Measurements from ENCODE around the gene WIPF1. TPM values are rescaled to one million over a fixed set of nuclear protein-coding genes. Genes with fewer than 3 reads are reported as not detected.
"Not testable (repeated sequence)": the region's sequence is repeated elsewhere in the genome, so short reads cannot be mapped to it uniquely, and the experiment has no call there.

WIPF1 gene
- polyA plus RNA-seq, 1 donor from 2014 or later: 0.25 TPM

GRCh38 chr2:174552880-174553279 is 44.7 kb downstream of the WIPF1 start:
- no peak overlapping the region for H3K9ac ChIP-seq (ENCODE audit: low read length)
- H3K27ac ChIP-seq (ENCODE audit: low read length): no peak overlapping the region
- H3F3A ChIP-seq (ENCODE audit: insufficient read depth, low read length, poor library complexity, severe bottlenecking): no peaks in the 10 kb centered on the region
- no peaks in the 10 kb centered on the region for H3K36me3 ChIP-seq (ENCODE audit: insufficient read depth, low read length)
- H3K4me2 ChIP-seq (ENCODE audit: low read length): no peak overlapping the region
- no peaks in the 10 kb centered on the region for H4K20me1 ChIP-seq (ENCODE audit: insufficient read depth)
- no peaks in the 10 kb centered on the region for H3K9me3 ChIP-seq (ENCODE audit: low read length)
- no peak overlapping the region for H2AFZ ChIP-seq (ENCODE audit: low read depth, low read length)
- no peaks in the 10 kb centered on the region for H3K79me2 ChIP-seq (replicated peaks; ENCODE audit: insufficient read depth, low read length)
- no peaks in the 10 kb centered on the region for H3K27me3 ChIP-seq (ENCODE audit: insufficient read depth, low read depth, low read length)
- TF ChIP-seq REST (IDR thresholded peaks at IDR 0.05; ENCODE audit: borderline replicate concordance): no peak
- no peak for TF ChIP-seq TAF1 (IDR thresholded peaks at IDR 0.05; ENCODE audit: low read depth)
- TF ChIP-seq, protein P1, sequence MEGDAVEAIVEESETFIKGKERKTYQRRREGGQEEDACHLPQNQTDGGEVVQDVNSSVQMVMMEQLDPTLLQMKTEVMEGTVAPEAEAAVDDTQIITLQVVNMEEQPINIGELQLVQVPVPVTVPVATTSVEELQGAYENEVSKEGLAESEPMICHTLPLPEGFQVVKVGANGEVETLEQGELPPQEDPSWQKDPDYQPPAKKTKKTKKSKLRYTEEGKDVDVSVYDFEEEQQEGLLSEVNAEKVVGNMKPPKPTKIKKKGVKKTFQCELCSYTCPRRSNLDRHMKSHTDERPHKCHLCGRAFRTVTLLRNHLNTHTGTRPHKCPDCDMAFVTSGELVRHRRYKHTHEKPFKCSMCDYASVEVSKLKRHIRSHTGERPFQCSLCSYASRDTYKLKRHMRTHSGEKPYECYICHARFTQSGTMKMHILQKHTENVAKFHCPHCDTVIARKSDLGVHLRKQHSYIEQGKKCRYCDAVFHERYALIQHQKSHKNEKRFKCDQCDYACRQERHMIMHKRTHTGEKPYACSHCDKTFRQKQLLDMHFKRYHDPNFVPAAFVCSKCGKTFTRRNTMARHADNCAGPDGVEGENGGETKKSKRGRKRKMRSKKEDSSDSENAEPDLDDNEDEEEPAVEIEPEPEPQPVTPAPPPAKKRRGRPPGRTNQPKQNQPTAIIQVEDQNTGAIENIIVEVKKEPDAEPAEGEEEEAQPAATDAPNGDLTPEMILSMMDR (IDR thresholded peaks at IDR 0.05; ENCODE audit: poor library complexity, severe bottlenecking): no peak
- TF ChIP-seq SMC3 (conservative IDR thresholded peaks at IDR 0.05; ENCODE audit: poor library complexity): no peak
- no peaks in the 10 kb centered on the region for H3K9me2 ChIP-seq (ENCODE audit: insufficient read depth, low read length)
- H3K4me3 ChIP-seq (ENCODE audit: low read length): no peak overlapping the region

DNA sequence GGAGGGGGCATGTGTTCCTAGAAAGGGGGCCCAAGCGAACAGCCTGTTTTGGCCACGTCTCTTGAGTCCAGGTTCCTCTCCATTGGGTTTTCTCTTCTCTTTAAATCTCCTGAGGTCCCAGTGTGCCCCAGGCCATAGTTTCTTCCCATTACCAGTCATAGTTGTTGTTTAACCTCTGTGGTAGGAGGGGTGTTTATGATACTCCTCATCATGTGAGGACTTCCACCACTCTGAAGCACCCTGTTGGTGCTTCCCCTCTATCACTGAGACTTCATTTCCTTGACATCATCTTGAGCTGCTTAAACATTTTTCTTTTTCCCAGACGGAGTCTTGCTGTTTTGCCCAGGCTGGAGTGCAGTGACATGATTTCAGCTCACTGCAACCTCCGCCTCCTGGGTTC is 45.9 kb downstream of the WIPF1 start:
- Histone ChIP-seq H4K20me1 (ENCODE audit: insufficient read depth) (no peaks in the 10 kb centered on the region), H3K4me3 (ENCODE audit: low read length) (no peak overlapping the region), H3K9me2 (ENCODE audit: insufficient read depth, low read length) (no peaks in the 10 kb centered on the region), H3K9ac (ENCODE audit: low read length) (no peak overlapping the region), H3K36me3 (ENCODE audit: insufficient read depth, low read length) (no peaks in the 10 kb centered on the region), H3K27me3 (ENCODE audit: insufficient read depth, low read depth, low read length) (no peaks in the 10 kb centered on the region), H2AFZ (ENCODE audit: low read depth, low read length) (no peak overlapping the region), H3K4me2 (ENCODE audit: low read length) (no peak overlapping the region), H3F3A (ENCODE audit: insufficient read depth, low read length, poor library complexity, severe bottlenecking) (no peaks in the 10 kb centered on the region), H3K27ac (ENCODE audit: low read length) (no peak overlapping the region), H3K79me2 (replicated peaks; ENCODE audit: insufficient read depth, low read length) (no peaks in the 10 kb centered on the region), H3K9me3 (ENCODE audit: low read length) (no peaks in the 10 kb centered on the region)
- TF ChIP-seq TAF1 (IDR thresholded peaks at IDR 0.05; ENCODE audit: low read depth) (no peak), RAD21 (conservative IDR thresholded peaks at IDR 0.05) (no peak), MXI1 (conservative IDR thresholded peaks at IDR 0.05; ENCODE audit: poor library complexity, severe bottlenecking) (no peak), SMC3 (conservative IDR thresholded peaks at IDR 0.05; ENCODE audit: poor library complexity) (no peak), POLR2AphosphoS5 (IDR thresholded peaks at IDR 0.05) (no peak), EZH2 (IDR thresholded peaks at IDR 0.05; ENCODE audit: borderline replicate concordance, insufficient read depth, low read length, poor library complexity, severe bottlenecking) (no peak), EP300 (conservative IDR thresholded peaks at IDR 0.05; ENCODE audit: poor library complexity, severe bottlenecking) (no peak), REST (IDR thresholded peaks at IDR 0.05; ENCODE audit: borderline replicate concordance) (no peak)
- TF ChIP-seq, protein P1 (IDR thresholded peaks at IDR 0.05; ENCODE audit: poor library complexity, severe bottlenecking): no peak

DNA sequence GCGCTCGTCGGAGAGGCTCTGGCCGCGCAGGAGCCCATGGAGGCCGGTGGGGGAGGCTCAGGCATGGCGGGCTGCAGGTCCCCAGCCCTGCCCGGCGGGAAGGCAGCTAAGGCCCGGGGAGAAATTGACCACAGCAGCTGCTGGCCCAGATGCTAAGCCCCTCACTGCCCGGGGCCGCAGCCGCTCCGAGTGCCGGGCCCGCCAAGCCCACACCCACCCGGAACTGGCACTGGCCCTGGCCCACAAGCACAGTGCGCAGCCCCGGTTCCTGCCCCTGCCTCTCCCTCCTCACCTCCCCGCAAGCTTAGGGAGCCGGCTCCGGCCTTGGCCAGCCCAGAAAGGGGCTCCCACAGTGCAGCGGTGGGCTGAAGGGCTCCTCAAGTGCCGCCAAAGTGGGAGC is 49.0 kb downstream of the WIPF1 start:
- not testable (repeated sequence) for H2AFZ ChIP-seq (ENCODE audit: low read depth, low read length); H3K27ac ChIP-seq (ENCODE audit: low read length); H3K27me3 ChIP-seq (ENCODE audit: insufficient read depth, low read depth, low read length); H3F3A ChIP-seq (ENCODE audit: insufficient read depth, low read length, poor library complexity, severe bottlenecking); H3K9me2 ChIP-seq (ENCODE audit: insufficient read depth, low read length); H3K79me2 ChIP-seq (replicated peaks; ENCODE audit: insufficient read depth, low read length); H3K4me3 ChIP-seq (ENCODE audit: low read length); H3K9me3 ChIP-seq (ENCODE audit: low read length); H4K20me1 ChIP-seq (ENCODE audit: insufficient read depth); H3K4me2 ChIP-seq (ENCODE audit: low read length); H3K36me3 ChIP-seq (ENCODE audit: insufficient read depth, low read length); H3K9ac ChIP-seq (ENCODE audit: low read length)
